Activated T-cell treated with anti-CD3 and anti-CD28 coated beads, Interleukin-2, amount 50 U/mL, for 72 hours (primary cell): ENCODE results near the gene UGT2B17. TPM values are rescaled to one million over a fixed set of nuclear protein-coding genes. Genes with fewer than 3 reads are reported as not detected.

Source experiments
- ATAC-seq, 2 donors: fragments of 150-1000 bp; cut with Tn5 transposase; replicated peaks in 1 of 2; 2 replicates each; pipeline ENCODE4 v1.10.0; 2021; ENCODE audit warnings: moderate library complexity in 2 of 2, mild to moderate bottlenecking in 1 of 2
- DNase-seq, 2 donors: peaks; one replicate each; pipeline ENCODE4 v3.0.0; 2021 to 2022; ENCODE audit warnings: mixed read lengths in 1 of 2
- H3K27ac Mint-ChIP-seq: one replicate; pipeline ENCODE4 v1.8.0; 2022; ENCODE audit warnings: mild to moderate bottlenecking, moderate library complexity, mixed read lengths
- H3K27me3 Mint-ChIP-seq: one replicate; pipeline ENCODE4 v1.8.0; 2022; ENCODE audit warnings: low read depth, mixed read lengths
- H3K36me3 Mint-ChIP-seq, 2 donors: one replicate each; pipeline ENCODE4 v1.8.0; 2022; ENCODE audit warnings: mixed read lengths in 2 of 2, mild to moderate bottlenecking in 1 of 2; ENCODE audit not compliant: insufficient read depth in 2 of 2
- H3K4me1 Mint-ChIP-seq: one replicate; pipeline ENCODE4 v1.8.0; 2022; ENCODE audit warnings: low read depth, mixed read lengths
- H3K4me3 Mint-ChIP-seq, 2 donors: one replicate each; pipeline ENCODE4 v1.8.0; 2022; ENCODE audit warnings: mild to moderate bottlenecking in 2 of 2, mixed read lengths in 2 of 2, moderate library complexity in 2 of 2
- H3K9me3 Mint-ChIP-seq, 2 donors: one replicate each; pipeline ENCODE4 v1.8.0; 2022; ENCODE audit warnings: mixed read lengths in 2 of 2
- total RNA-seq, 2 donors: library from RNA; stranded (reverse); gene quantifications; one replicate each; pipeline ENCODE4 v1.2.3, GENCODE V29; 2022

Gene UGT2B17
- total RNA-seq, 2 donors from 2014 or later = not detected

DNA sequence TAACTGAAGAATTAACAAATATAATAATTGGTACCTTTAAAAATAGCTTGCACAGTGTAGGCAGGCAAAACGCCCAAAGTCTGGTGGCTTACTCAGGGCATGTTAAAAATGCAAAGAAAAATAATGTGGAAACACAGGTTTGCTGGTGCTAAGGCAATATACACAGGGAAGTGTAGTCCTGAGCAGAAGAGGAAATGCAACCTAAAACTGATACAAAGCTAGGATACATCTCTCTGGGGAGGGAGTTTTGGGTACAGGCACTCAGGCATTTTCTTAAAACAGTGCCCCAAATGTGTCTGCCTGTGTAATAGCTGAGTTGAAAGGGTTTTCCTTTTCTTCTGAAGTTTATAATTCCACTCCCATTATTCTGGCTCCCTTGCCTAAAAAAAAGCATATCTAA lies 81.4 kb downstream of the UGT2B17 start:
- no peak for ATAC-seq
- no peak for DNase-seq

DNA sequence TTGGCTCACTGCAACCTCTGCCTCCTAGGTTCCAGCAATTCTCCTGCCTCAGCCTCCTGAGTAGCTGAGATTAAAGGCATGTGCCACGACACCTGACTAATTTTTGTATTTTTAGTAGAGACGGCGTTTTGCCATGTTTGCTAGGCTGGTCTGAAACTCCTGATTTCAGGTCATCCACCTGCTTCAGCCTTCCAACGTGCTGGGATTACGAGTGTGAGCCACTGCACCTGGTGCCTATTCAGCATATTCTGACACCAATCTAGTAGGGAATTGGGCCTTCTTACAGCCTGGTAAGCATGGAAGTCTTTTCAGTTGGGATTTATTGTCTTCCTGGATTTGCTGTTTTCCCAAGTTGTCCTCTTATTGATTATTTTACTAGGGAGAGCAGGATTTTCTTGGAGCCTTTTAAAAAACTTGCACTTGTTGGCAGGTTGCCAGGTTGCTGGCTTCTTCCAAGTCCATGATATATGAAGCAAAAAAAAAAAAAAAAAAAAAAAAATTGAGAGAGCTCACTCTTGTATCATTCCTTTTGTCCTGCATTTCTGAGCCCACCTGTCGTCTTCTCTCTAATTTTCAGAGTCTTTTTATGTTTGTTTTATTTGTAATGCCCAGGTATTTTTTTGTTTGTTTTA lies 85.2 kb downstream of the UGT2B17 start:
- no peak overlapping the region for H3K27ac Mint-ChIP-seq
- H3K27me3 Mint-ChIP-seq = no peaks in the 10 kb centered on the region
- no peaks in the 10 kb centered on the region for H3K4me1 Mint-ChIP-seq
- no peak for DNase-seq
- ATAC-seq = no peak
- H3K4me3 Mint-ChIP-seq = no peak overlapping the region
- no peaks in the 10 kb centered on the region for H3K9me3 Mint-ChIP-seq
- no peaks in the 10 kb centered on the region for H3K36me3 Mint-ChIP-seq

More for the DNA sequence above, 81.4 kb downstream of the UGT2B17 start:
- H3K9me3 Mint-ChIP-seq = no peaks in the 10 kb centered on the region
- H3K4me1 Mint-ChIP-seq = no peaks in the 10 kb centered on the region
- H3K27me3 Mint-ChIP-seq = no peaks in the 10 kb centered on the region
- no peak overlapping the region for H3K27ac Mint-ChIP-seq
- H3K4me3 Mint-ChIP-seq = no peak overlapping the region
- no peaks in the 10 kb centered on the region for H3K36me3 Mint-ChIP-seq

DNA sequence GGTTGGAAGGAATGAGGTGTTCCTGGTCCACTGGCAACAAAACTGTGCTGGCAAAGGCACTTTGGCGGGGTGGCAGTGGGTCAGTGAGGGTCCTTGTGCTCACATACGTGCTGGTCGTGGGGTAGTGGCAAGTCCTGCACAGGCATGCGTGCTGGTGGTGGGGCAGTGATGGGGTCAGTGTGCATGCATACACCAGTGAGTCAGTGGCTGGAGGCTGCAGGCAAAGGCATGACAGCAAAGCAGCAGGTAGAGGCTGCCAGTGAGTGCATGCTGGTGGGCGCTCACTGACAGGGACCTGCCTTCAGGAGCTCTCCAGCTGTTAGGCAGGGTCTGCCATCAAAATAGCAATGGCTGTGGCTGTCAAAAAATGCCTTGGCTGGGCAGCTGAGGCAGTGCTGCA lies 86.8 kb downstream of the UGT2B17 start:
- Mint-ChIP-seq H3K4me1 (no peaks in the 10 kb centered on the region), H3K9me3 (no peaks in the 10 kb centered on the region), H3K4me3 (no peak overlapping the region), H3K36me3 (no peaks in the 10 kb centered on the region), H3K27me3 (no peaks in the 10 kb centered on the region), H3K27ac (no peak overlapping the region)
- DNase-seq (no peak), ATAC-seq (no peak)

Other genes with a start within 250 kb of the UGT2B17 start
- gene YTHDC1, start 226.2 kb downstream of the UGT2B17 start, total RNA-seq = 100 to 1,000 TPM in 1 of 2 donors, 10 to 100 TPM in 1; 92.2 to 105 TPM
- not detected for gene TMPRSS11E, start 128.9 kb downstream of the UGT2B17 start, total RNA-seq
- not detected for gene UGT2B15, start 94.3 kb upstream of the UGT2B17 start, total RNA-seq
- gene UGT2B10, start 239.7 kb upstream of the UGT2B17 start, total RNA-seq = not detected